ENCODE results near the gene NRIP2.

DNA sequence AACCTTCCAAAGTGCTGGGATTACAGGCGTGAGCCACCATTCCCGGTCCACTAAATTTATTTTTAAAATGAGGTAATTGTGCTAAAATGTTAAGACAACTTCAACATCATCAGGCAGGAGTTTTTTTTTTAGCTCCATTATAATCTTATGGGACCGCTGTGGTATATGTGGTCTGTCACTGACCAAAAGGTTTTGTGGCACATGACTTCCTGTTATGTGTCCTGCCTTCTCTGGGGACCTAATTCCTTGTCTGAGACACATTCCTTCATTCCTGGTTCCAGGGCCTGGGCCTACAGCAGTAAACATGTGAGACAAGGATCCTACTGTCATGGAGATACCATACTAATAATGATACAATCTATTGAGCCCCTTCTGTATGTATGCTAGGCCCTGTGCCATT is 17.1 kb upstream of the NRIP2 start:
- TF ChIP-seq, protein P1, sequence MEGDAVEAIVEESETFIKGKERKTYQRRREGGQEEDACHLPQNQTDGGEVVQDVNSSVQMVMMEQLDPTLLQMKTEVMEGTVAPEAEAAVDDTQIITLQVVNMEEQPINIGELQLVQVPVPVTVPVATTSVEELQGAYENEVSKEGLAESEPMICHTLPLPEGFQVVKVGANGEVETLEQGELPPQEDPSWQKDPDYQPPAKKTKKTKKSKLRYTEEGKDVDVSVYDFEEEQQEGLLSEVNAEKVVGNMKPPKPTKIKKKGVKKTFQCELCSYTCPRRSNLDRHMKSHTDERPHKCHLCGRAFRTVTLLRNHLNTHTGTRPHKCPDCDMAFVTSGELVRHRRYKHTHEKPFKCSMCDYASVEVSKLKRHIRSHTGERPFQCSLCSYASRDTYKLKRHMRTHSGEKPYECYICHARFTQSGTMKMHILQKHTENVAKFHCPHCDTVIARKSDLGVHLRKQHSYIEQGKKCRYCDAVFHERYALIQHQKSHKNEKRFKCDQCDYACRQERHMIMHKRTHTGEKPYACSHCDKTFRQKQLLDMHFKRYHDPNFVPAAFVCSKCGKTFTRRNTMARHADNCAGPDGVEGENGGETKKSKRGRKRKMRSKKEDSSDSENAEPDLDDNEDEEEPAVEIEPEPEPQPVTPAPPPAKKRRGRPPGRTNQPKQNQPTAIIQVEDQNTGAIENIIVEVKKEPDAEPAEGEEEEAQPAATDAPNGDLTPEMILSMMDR (IDR thresholded peaks at IDR 0.05; ENCODE audit: poor library complexity) = no peak
- TF ChIP-seq EZH2 (IDR thresholded peaks at IDR 0.05; ENCODE audit: borderline replicate concordance) (no peak), EZH2phosphoT487 (IDR thresholded peaks at IDR 0.05; ENCODE audit: low read depth, severe bottlenecking, unreplicated experiment) (no peak)
